Measurements from ENCODE around the gene DMD. TPM values are rescaled to one million over a fixed set of nuclear protein-coding genes. Genes with fewer than 3 reads are reported as not detected.

The DMD gene
- polyA plus RNA-seq, 1 donor from 2014 or later = 21.6 TPM

- Histone ChIP-seq H4K20me1 (ENCODE audit: insufficient read depth) (no peaks in the 10 kb centered on the region), H3K27ac (ENCODE audit: low read length) (no peak overlapping the region), H3K9me2 (ENCODE audit: insufficient read depth, low read length) (no peaks in the 10 kb centered on the region), H3K9me3 (ENCODE audit: low read length) (no peaks in the 10 kb centered on the region), H3K36me3 (ENCODE audit: insufficient read depth, low read length) (no peaks in the 10 kb centered on the region), H3F3A (ENCODE audit: insufficient read depth, low read length, poor library complexity, severe bottlenecking) (no peaks in the 10 kb centered on the region), H3K4me3 (ENCODE audit: low read length) (no peak overlapping the region), H3K9ac (ENCODE audit: low read length) (no peak overlapping the region), H2AFZ (ENCODE audit: low read depth, low read length) (no peak overlapping the region), H3K27me3 (ENCODE audit: insufficient read depth, low read depth, low read length) (no peaks in the 10 kb centered on the region), H3K79me2 (replicated peaks; ENCODE audit: insufficient read depth, low read length) (no peaks in the 10 kb centered on the region), H3K4me2 (ENCODE audit: low read length) (no peak overlapping the region)
- TF ChIP-seq CTCF (IDR thresholded peaks at IDR 0.05; ENCODE audit: poor library complexity, severe bottlenecking) (no peak), EP300 (conservative IDR thresholded peaks at IDR 0.05; ENCODE audit: poor library complexity, severe bottlenecking) (no peak), TAF1 (IDR thresholded peaks at IDR 0.05; ENCODE audit: low read depth) (no peak), SMC3 (conservative IDR thresholded peaks at IDR 0.05; ENCODE audit: poor library complexity) (no peak), REST (IDR thresholded peaks at IDR 0.05; ENCODE audit: borderline replicate concordance) (no peak), EZH2 (IDR thresholded peaks at IDR 0.05; ENCODE audit: borderline replicate concordance, insufficient read depth, low read length, poor library complexity, severe bottlenecking) (no peak), POLR2AphosphoS5 (IDR thresholded peaks at IDR 0.05) (no peak), RAD21 (conservative IDR thresholded peaks at IDR 0.05) (no peak), MXI1 (conservative IDR thresholded peaks at IDR 0.05; ENCODE audit: poor library complexity, severe bottlenecking) (no peak)
These were observed 634.5 kb downstream of the DMD start for GRCh38 chrX:32576885-32577284.

GRCh38 chrX:32572644-32573043 lies 638.7 kb downstream of the DMD start:
- no peaks in the 10 kb centered on the region for H3K36me3 ChIP-seq (ENCODE audit: insufficient read depth, low read length)
- H3K9me2 ChIP-seq (ENCODE audit: insufficient read depth, low read length) = no peaks in the 10 kb centered on the region
- no peak for TF ChIP-seq MXI1 (conservative IDR thresholded peaks at IDR 0.05; ENCODE audit: poor library complexity, severe bottlenecking)
- TF ChIP-seq TAF1 (IDR thresholded peaks at IDR 0.05; ENCODE audit: low read depth) = no peak
- TF ChIP-seq SMC3 (conservative IDR thresholded peaks at IDR 0.05; ENCODE audit: poor library complexity) = no peak
- no peak for TF ChIP-seq EZH2 (IDR thresholded peaks at IDR 0.05; ENCODE audit: borderline replicate concordance, insufficient read depth, low read length, poor library complexity, severe bottlenecking)
- TF ChIP-seq EP300 (conservative IDR thresholded peaks at IDR 0.05; ENCODE audit: poor library complexity, severe bottlenecking) = no peak
- no peak for TF ChIP-seq CTCF (IDR thresholded peaks at IDR 0.05; ENCODE audit: poor library complexity, severe bottlenecking)
- no peak for TF ChIP-seq REST (IDR thresholded peaks at IDR 0.05; ENCODE audit: borderline replicate concordance)
- no peak for TF ChIP-seq RAD21 (conservative IDR thresholded peaks at IDR 0.05)
- TF ChIP-seq POLR2AphosphoS5 (IDR thresholded peaks at IDR 0.05) = no peak

More at GRCh38 chrX:32572644-32573043, 638.7 kb downstream of the DMD start:
- Histone ChIP-seq H3K9me3 (ENCODE audit: low read length) (no peaks in the 10 kb centered on the region), H4K20me1 (ENCODE audit: insufficient read depth) (no peaks in the 10 kb centered on the region), H3K4me2 (ENCODE audit: low read length) (no peak overlapping the region), H3K9ac (ENCODE audit: low read length) (no peak overlapping the region), H2AFZ (ENCODE audit: low read depth, low read length) (no peak overlapping the region), H3F3A (ENCODE audit: insufficient read depth, low read length, poor library complexity, severe bottlenecking) (no peaks in the 10 kb centered on the region), H3K27me3 (ENCODE audit: insufficient read depth, low read depth, low read length) (no peaks in the 10 kb centered on the region), H3K79me2 (replicated peaks; ENCODE audit: insufficient read depth, low read length) (no peaks in the 10 kb centered on the region), H3K27ac (ENCODE audit: low read length) (no peak overlapping the region), H3K4me3 (ENCODE audit: low read length) (no peak overlapping the region)
